OCI-LY3 (cell line): ENCODE data around the gene ENC1.

Source experiments
- H2AFZ ChIP-seq: fragments of 200-600, 300-600 bp; shearing (Covaris generic); 2 replicates; pipeline ENCODE4 v1.6.0; 2014; ENCODE audit warnings: antibody characterized with exemption, low read depth, low read length
- H3K27ac ChIP-seq: fragments of 200-600, 300-600 bp; sonication (generic); 2 replicates; pipeline ENCODE4 v1.5.1; 2014; ENCODE audit warnings: mild to moderate bottlenecking, low read length, moderate library complexity, mixed read lengths
- H3K27me3 ChIP-seq: fragments of 200-600, 300-600 bp; sonication (generic); 2 replicates; pipeline ENCODE4 v1.6.1; 2014; ENCODE audit warnings: low read depth, low read length, mixed read lengths
- H3K36me3 ChIP-seq: fragments of 200-600, 300-600 bp; sonication (generic); replicated peaks from 2 replicates; pipeline ENCODE3; 2014; ENCODE audit warnings: low read depth, low read length, mixed read lengths
- H3K4me1 ChIP-seq: fragments of 300-600, 200-600 bp; sonication (generic); 2 replicates; pipeline ENCODE4 v1.6.1; 2014; ENCODE audit warnings: low read length, mixed read lengths
- H3K4me2 ChIP-seq: fragments of 200-600, 300-600 bp; sonication (generic); 2 replicates; pipeline ENCODE4 v1.6.1; 2014; ENCODE audit warnings: low read length, mixed read lengths
- H3K4me3 ChIP-seq: fragments of 300-600, 200-600 bp; sonication (generic); 2 replicates; pipeline ENCODE4 v1.5.1; 2014; ENCODE audit warnings: antibody characterized with exemption, mild to moderate bottlenecking, low read length, moderate library complexity
- H3K79me2 ChIP-seq: fragments of 300-600, 200-600 bp; shearing (Covaris generic); 2 replicates; pipeline ENCODE4 v1.6.1; 2014; ENCODE audit warnings: mild to moderate bottlenecking, low read length, mixed read lengths
- H3K9ac ChIP-seq: fragments of 300-600, 200-600 bp; shearing (Covaris generic); 2 replicates; pipeline ENCODE4 v1.6.0; 2014; ENCODE audit warnings: mild to moderate bottlenecking, low read length, moderate library complexity
- H3K9me3 ChIP-seq: fragments of 200-600, 300-600 bp; shearing (Covaris generic); 2 replicates; pipeline ENCODE4 v1.6.1; 2014; ENCODE audit warnings: low read length, mixed read lengths; ENCODE audit not compliant: insufficient read depth
- H4K20me1 ChIP-seq: fragments of 200-600, 300-600 bp; sonication (generic); 2 replicates; pipeline ENCODE4 v1.6.1; 2016; ENCODE audit warnings: low read length, mixed read lengths; ENCODE audit not compliant: insufficient read depth
- CTCF ChIP-seq: fragments of 200-600, 300-600 bp; sonication (generic); IDR thresholded peaks from 2 replicates; pipeline ENCODE4 v1.5.1; 2014; ENCODE audit warnings: antibody characterized with exemption, low read length, low read depth
- EZH2phosphoT487 ChIP-seq: fragments of 200-600 bp; shearing (Covaris generic); IDR thresholded peaks from 2 replicates; pipeline ENCODE4 v1.6.1; 2018; ENCODE audit warnings: antibody characterized with exemption, mixed run types, low read depth

ENC1 gene

DNA sequence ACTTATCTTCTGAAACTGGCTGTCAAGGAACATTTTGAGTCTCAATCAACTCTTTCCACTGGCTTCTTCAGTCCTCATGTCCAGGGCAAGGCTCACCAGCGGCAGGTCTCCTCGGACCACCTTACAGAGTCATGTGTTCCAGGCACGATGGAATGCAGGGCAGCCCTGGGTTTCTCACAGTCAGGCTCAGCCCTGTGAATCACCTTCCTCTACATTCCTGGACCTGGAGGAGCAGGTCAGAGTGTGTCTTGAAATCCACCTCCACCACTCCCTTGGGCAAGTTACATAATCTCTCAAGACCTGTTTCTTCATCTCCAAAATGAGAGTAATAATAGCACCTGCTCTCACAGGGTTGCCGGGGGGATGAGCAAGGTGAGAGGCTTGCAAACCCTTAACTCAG lies 16.0 kb downstream of the ENC1 start:
- Histone ChIP-seq H3K27me3 (peaks cover 35% of the 10 kb centered on the region), H3K36me3 (no peaks in the 10 kb centered on the region), H3K79me2 (no peaks in the 10 kb centered on the region), H3K9me3 (no peaks in the 10 kb centered on the region), H3K27ac (no peak overlapping the region), H3K4me2 (no peak overlapping the region), H3K4me1 (peaks cover 39% of the 10 kb centered on the region), H3K4me3 (no peak overlapping the region), H2AFZ (no peak overlapping the region), H3K9ac (no peak overlapping the region), H4K20me1 (peaks cover 7% of the 10 kb centered on the region; the same call in 1 of the 2 replicates)
- no peak for TF ChIP-seq CTCF
- no peak for TF ChIP-seq EZH2phosphoT487

GRCh38 chr5:74623748-74624408 lies 16.6 kb downstream of the ENC1 start:
- Histone ChIP-seq H4K20me1 (peaks cover 4% of the 10 kb centered on the region; the same call in 1 of the 2 replicates), H3K4me1 (peaks cover 39% of the 10 kb centered on the region), H3K79me2 (no peaks in the 10 kb centered on the region), H3K27me3 (peaks cover 38% of the 10 kb centered on the region), H3K4me3 (no peak overlapping the region), H3K9ac (no peak overlapping the region), H2AFZ (no peak overlapping the region), H3K36me3 (no peaks in the 10 kb centered on the region), H3K4me2 (no peak overlapping the region), H3K9me3 (no peaks in the 10 kb centered on the region), H3K27ac (no peak overlapping the region)
- TF ChIP-seq EZH2phosphoT487, result no peak
- TF ChIP-seq CTCF, result no peak

DNA sequence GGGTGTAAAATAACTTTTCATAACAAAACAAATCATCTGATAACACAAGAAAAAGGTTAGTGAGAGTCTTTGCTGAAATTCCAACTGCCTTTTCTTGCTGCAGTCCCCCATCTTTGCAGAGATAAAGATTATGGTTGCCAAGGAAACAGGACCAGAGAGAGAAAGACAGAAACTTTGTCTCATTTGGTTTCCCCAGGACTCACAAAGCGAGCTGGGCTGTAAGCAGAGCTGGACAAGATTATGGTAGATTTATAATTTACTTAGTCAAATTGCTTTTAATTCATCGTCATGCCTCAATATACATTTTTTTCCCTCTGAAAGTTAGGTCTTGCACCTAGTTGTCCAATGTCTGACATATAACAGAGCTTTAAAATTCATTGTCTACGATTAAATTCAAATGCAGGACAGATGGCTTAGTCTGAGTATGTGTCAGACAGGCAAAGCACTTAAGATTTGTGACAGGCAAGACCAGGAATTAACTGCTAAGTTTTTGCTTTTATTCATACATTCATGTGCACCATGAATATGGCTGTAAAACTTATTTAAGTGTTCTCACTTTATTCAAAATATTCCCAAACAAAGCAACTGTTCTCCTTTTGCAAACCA lies 17.4 kb downstream of the ENC1 start:
- Histone ChIP-seq H3K36me3 (no peaks in the 10 kb centered on the region), H3K4me1 (peaks cover 34% of the 10 kb centered on the region), H3K27ac (no peak overlapping the region), H3K9me3 (no peaks in the 10 kb centered on the region), H4K20me1 (peaks cover 4% of the 10 kb centered on the region; the same call in 1 of the 2 replicates), H2AFZ (no peak overlapping the region), H3K4me2 (peak overlapping the region; percentile 66), H3K4me3 (no peak overlapping the region), H3K9ac (no peak overlapping the region), H3K79me2 (no peaks in the 10 kb centered on the region), H3K27me3 (peaks cover 40% of the 10 kb centered on the region)
- TF ChIP-seq CTCF (no peak), EZH2phosphoT487 (no peak)

DNA sequence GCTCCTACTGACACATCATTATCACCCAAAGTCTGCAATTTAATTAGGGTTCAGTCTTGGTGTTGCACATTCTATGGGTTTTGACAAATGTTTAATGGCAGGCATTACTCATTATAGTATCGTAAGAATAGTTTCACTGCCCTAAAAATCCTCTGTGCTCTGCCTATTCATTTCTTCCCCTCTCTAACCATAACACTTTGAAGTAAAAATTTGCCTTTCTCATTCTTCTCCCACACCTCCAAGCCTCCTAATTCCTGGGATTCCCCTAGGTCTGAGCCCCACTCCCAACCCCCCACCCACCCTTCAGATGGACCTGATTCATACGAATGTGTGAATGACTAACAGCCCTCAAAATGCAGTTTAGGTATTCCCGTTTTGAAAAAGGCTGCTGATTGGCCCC lies 18.4 kb downstream of the ENC1 start:
- Histone ChIP-seq H3K4me3 (peak overlapping the region; percentile 23; the same call in 1 of the 2 replicates), H4K20me1 (peaks cover 4% of the 10 kb centered on the region; the same call in 1 of the 2 replicates), H3K4me2 (peak overlapping the region; percentile 66), H2AFZ (no peak overlapping the region), H3K9me3 (no peaks in the 10 kb centered on the region), H3K27me3 (peaks cover 40% of the 10 kb centered on the region), H3K9ac (no peak overlapping the region), H3K27ac (no peak overlapping the region), H3K79me2 (no peaks in the 10 kb centered on the region), H3K36me3 (no peaks in the 10 kb centered on the region), H3K4me1 (peaks cover 29% of the 10 kb centered on the region)
- TF ChIP-seq CTCF (no peak), EZH2phosphoT487 (no peak)
